Activated T-helper 2 cell treated with anti-CD3 and anti-CD28 coated beads, Interferon-gamma antibody, Interleukin-2, Interleukin-4, amounts not matched to agents 10 μg/mL and 5 μg/mL and 100 μg/mL, durations not matched to agents 14 hours and 24 hours and 36 hours (primary cell): ENCODE data around the gene THEMIS2. TPM values are rescaled to one million over a fixed set of nuclear protein-coding genes. Genes with fewer than 3 reads are reported as not detected.
"Not testable (repeated sequence)": the region's sequence is repeated elsewhere in the genome, so short reads cannot be mapped to it uniquely, and the experiment has no call there.

Experiments
- DNase-seq: peaks from one replicate; pipeline ENCODE4 v3.0.0; 2021; ENCODE audit warnings: low spot score
- H3K27ac Mint-ChIP-seq: one replicate; pipeline ENCODE4 v1.8.0; 2021; ENCODE audit warnings: mixed read lengths
- H3K27me3 Mint-ChIP-seq: one replicate; pipeline ENCODE4 v1.8.0; 2021; ENCODE audit warnings: low read depth, mixed read lengths
- H3K36me3 Mint-ChIP-seq: one replicate; pipeline ENCODE4 v1.8.0; 2021; ENCODE audit warnings: low read depth, mixed read lengths
- H3K4me1 Mint-ChIP-seq: one replicate; pipeline ENCODE4 v1.8.0; 2021; ENCODE audit warnings: low read depth, mixed read lengths
- H3K4me3 Mint-ChIP-seq: one replicate; pipeline ENCODE4 v1.8.0; 2021; ENCODE audit warnings: low read depth, mild to moderate bottlenecking, moderate library complexity, mixed read lengths
- H3K9me3 Mint-ChIP-seq: one replicate; pipeline ENCODE4 v1.8.0; 2021; ENCODE audit warnings: mixed read lengths
- intact Hi-C: fragments of 100-400 bp; cut with micrococcal nuclease; formaldehyde crosslinking; loops from one replicate; pipeline ENCODE4 v1.15.1; 2023
- total RNA-seq: library from RNA; stranded (reverse); gene quantifications from 2 replicates; pipeline ENCODE4 v1.2.3, GENCODE V29; 2022

The THEMIS2 gene
- total RNA-seq, 1 donor from 2014 or later, result 29.1 TPM

DNA sequence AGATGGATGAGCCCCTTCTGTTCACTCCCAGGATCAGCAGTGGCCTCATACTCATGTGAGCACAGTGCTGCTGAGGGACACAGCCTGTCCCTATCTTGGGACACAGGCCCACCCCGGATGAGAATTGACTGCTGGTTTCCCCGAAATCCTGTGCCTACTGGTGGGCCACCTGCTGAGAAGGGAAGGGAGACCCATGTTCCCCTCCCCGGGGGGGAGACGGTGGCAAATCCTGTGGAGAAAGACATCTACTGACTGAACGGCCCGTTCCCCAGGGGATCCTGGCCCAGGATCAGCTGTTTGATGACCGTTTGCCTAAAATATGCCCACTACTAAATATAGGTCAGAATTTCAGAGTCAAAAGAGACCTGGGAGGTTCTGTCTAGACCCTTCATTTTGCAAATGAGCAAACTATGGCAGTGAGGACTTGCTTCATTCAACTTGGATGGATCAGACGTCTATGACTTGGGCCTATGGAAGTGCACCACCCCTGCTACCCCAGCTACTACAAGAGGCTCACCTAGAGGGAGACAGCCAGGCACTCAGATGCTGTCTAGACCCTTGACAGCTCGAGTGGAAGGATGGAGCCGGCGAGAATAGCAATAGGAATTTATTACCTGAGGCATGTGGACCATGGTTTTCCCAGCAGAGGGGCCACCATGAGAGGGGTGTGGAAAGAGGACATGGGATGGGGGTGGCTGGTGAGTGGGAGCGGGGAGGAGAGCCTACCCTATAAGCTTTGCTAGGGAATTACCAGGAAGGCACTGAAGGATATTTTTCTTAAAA lies 15.6 kb upstream of the THEMIS2 start:
- Mint-ChIP-seq H3K4me3 (no peak overlapping the region), H3K9me3 (no peaks in the 10 kb centered on the region), H3K4me1 (peaks cover 3% of the 10 kb centered on the region), H3K36me3 (no peaks in the 10 kb centered on the region), H3K27me3 (no peaks in the 10 kb centered on the region), H3K27ac (no peak overlapping the region)
- no peak for DNase-seq
- intact Hi-C loops, result loop anchor here (10.0 kb wide), 1 partner anchor 348 kb away; no protein-coding TSS in a partner anchor

DNA sequence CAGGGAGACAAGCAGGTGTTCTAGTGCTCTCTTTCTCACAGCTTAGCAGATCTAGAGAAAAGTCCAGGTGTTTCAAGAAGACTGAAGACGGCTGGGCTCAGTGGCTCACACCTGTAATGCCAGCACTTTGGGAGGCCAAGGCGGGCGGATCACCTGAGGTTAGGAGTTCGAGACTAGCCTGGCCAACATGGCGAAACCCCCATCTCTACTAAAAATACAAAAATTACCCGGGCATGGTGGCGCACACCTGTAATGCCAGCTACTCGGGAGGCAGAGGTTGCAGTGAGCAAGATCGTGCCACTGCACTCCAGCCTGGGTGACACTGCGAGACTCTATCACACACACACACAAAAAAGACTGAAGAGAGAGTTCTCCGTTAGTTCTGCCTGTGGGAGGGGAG lies 14.8 kb upstream of the THEMIS2 start:
- not testable (repeated sequence) for H3K9me3 Mint-ChIP-seq, DNase-seq
- intact Hi-C loops, result loop anchor here (10.0 kb wide), 1 partner anchor 347 kb away; no protein-coding TSS in a partner anchor

DNA sequence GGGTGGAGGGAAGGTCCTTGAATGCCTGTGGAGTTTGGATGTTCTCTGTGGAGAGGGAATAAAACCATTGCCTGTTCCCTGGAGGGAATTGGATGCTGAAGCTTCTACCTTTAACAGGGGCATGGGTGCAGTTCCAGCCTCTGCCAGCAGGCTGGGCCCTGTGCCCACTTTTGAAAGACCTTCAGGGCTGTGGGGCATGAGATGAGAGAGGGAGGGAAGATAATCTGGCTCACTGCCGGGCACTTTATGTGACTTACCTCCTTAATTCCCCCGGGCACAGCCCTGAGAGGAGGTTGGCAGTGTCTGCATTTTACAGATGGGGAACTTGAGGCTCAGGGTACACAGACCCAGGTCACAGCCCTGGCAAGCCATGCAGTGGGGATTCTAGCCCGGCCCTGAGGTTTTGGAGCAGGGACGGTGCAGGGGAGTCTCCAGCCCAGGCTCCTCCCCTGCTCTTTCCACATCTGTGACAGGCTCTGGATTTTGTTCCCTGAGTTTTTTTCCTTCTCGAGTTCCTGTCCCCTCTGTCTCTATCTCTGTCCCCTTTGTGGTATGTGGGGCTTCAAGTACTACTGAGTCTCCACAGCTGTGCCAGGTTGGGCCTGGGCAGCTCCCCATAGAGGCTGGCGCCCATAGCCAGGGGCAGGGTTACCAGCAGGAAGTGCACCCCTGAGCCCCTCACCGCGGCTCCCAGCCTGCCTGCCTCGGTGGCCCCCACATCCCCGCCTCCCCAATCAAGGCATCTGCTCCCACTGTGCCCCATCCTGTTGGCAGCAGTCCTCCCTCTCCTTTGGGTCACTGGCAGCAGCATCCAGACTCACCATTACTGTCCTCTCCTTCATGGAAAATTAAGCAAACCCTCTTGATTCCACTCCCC lies 14.0 kb upstream of the THEMIS2 start:
- no peaks in the 10 kb centered on the region for H3K9me3 Mint-ChIP-seq
- no peak overlapping the region for H3K4me3 Mint-ChIP-seq
- intact Hi-C loops, result loop anchor here (1.0 to 10.0 kb wide), 3 partner anchors 54 to 346 kb away; no protein-coding TSS in a partner anchor
- DNase-seq, result peak; percentile 73
- no peak overlapping the region for H3K27ac Mint-ChIP-seq
- no peaks in the 10 kb centered on the region for H3K27me3 Mint-ChIP-seq
- no peaks in the 10 kb centered on the region for H3K36me3 Mint-ChIP-seq
- H3K4me1 Mint-ChIP-seq, result peaks cover 9% of the 10 kb centered on the region

More for the DNA sequence above, 14.8 kb upstream of the THEMIS2 start:
- not testable (repeated sequence) for H3K27ac Mint-ChIP-seq, H3K36me3 Mint-ChIP-seq, H3K4me1 Mint-ChIP-seq, H3K27me3 Mint-ChIP-seq, H3K4me3 Mint-ChIP-seq

DNA sequence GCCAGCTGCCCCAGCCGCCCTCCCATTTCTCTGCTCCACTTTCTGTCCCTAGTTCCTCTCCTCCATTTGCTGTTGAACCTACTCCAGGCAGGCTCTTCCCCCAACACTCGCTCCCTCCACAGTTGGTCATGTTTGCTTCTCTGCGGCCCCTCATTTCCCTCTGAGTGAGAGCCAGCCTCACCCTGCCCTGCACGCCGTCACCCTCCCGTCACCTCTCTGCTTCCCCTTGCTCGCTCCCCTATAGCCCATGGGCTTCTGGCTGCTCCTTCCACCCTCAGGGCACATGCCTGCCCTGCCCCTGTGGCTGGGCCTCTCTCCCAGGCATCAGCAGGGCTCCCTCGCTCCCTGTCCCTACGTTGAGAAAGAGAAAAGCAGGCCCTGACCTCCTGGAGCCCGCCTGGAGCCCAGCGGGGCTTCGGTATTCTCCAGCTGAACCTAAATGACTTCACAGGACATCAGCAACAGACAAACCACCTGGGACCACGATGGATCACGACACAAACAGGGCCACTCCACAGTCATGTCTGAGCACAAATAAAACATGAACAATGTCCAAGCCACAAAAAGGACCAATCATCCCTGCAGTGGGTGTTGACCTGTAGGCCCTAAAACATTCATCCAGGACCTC lies 13.3 kb upstream of the THEMIS2 start:
- H3K27ac Mint-ChIP-seq, result no peak overlapping the region
- intact Hi-C loops, result loop anchor here (1.0 to 10.0 kb wide), 3 partner anchors 53 to 346 kb away; no protein-coding TSS in a partner anchor
- no peaks in the 10 kb centered on the region for H3K36me3 Mint-ChIP-seq
- H3K4me1 Mint-ChIP-seq, result peaks cover 15% of the 10 kb centered on the region
- DNase-seq, result no peak
- H3K4me3 Mint-ChIP-seq, result no peak overlapping the region
- no peaks in the 10 kb centered on the region for H3K9me3 Mint-ChIP-seq
- no peaks in the 10 kb centered on the region for H3K27me3 Mint-ChIP-seq

DNA sequence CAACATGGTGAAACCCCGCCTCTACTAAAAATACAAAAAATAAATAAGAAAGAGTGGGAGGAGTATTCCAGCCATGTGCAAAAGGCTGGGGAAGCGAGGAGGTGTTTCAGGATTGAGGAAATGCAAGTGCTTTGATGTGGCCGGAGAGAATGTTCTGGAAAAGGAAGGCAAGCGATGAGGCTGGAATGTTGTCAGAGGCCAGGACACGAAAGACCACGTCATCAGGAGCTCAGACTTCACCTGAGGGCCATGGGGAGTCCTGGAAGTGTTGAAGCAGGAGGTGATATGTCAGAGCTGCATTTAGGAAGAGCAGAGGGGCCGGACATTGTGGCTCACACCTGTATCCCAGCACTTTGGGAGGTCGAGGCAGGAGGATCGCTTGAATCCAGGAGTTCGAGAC lies 10.9 kb upstream of the THEMIS2 start:
- no peak for DNase-seq
- Mint-ChIP-seq H3K4me1 (peaks cover 23% of the 10 kb centered on the region), H3K9me3 (no peaks in the 10 kb centered on the region), H3K4me3 (no peak overlapping the region), H3K27ac (no peak overlapping the region), H3K36me3 (no peaks in the 10 kb centered on the region), H3K27me3 (no peaks in the 10 kb centered on the region)
- intact Hi-C loops, result loop anchor here (10.0 kb wide), 1 partner anchor 223 kb away; the partner anchor contains the start of gene EYA3

DNA sequence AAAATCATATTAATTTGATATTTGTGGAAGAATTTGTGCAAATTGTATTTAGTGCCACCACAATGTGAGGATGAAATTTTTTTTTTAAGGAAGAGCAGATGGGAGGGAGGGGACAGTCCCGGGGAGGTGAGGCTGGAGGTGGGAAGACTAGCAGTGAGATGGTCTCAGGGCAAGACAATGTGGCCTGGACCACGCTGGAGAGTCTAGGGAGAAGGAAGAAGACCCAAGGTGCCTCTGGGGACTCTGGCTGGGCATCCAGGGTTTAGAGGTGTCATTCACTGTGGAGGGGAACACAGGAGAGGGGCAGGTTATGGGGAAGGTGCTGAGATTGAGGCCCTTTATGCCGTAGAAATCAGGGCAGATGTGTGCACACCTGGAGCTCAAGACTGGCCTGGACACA lies 10.3 kb upstream of the THEMIS2 start:
- no peak overlapping the region for H3K27ac Mint-ChIP-seq
- intact Hi-C loops, result loop anchor here (10.0 kb wide), 1 partner anchor 223 kb away; the partner anchor contains the start of gene EYA3
- H3K27me3 Mint-ChIP-seq, result no peaks in the 10 kb centered on the region
- no peaks in the 10 kb centered on the region for H3K9me3 Mint-ChIP-seq
- peaks cover 23% of the 10 kb centered on the region for H3K4me1 Mint-ChIP-seq
- H3K4me3 Mint-ChIP-seq, result no peak overlapping the region
- DNase-seq, result no peak
- no peaks in the 10 kb centered on the region for H3K36me3 Mint-ChIP-seq

DNA sequence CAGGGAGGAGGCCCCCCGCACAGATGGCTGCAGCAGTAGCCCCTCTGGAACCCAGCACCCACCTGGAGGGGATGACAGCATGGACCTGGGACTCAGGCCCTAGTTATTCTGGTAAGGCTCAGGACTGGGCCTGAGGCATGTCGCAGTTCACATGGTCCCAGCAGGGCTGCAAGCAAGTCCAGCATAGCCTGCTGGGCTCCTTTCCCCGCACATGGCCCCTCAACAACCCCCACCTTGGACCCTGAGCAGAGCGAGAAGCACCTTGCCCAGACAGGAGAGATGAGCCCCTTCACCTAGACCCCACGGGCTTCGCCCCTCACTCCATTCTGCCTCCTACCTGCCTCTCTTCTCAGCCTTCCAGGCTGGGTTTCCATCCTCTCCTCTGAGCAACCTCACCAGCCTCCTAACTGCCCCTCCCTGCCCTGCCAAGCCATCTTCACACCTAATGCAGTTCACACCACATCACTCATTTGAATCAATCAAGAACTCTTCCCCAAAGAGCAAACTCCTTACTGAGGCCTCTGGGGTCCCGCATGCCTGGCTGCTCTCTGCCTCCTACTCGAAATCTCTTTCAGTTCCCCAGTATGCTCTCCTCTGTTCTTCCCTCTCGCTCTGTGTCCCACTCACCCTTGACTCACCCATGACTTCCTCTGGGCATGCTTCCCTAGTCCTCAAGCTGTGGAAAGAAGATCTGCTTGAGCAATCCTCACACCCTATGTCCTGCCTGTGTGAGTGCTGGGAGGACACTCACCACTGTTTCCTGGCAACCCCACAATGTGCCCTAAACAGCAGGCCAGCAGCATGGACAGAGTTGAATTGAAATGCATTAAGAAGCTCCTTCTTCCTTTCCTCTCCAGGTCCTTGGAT lies 9.4 kb upstream of the THEMIS2 start:
- intact Hi-C loops, result loop anchor here (10.0 kb wide), 1 partner anchor 222 kb away; the partner anchor contains the start of gene EYA3
- H3K4me3 Mint-ChIP-seq, result no peak overlapping the region
- H3K9me3 Mint-ChIP-seq, result no peaks in the 10 kb centered on the region
- DNase-seq, result no peak
- H3K27ac Mint-ChIP-seq, result no peak overlapping the region
- no peaks in the 10 kb centered on the region for H3K36me3 Mint-ChIP-seq
- no peaks in the 10 kb centered on the region for H3K27me3 Mint-ChIP-seq
- H3K4me1 Mint-ChIP-seq, result peaks cover 26% of the 10 kb centered on the region

DNA sequence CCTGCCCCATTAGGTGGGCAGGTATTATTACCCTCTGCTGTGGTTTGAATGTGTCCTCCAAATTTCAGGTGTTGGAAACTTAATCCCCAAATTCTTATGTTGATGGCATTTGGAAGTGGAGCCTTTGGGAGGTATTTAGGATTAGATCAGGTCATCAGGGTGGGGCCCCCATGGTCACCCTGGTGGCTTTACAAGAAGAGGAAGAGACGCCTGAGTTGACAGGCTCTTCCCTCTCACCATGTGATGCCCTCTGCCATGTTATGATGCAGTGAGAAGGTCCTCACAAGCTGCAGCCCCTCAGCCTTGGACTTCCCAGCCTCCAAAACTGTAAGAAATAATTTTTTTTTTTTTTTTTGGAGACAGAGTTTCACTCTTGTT lies 8.8 kb upstream of the THEMIS2 start:
- H3K27me3 Mint-ChIP-seq, result no peaks in the 10 kb centered on the region
- peaks cover 27% of the 10 kb centered on the region for H3K4me1 Mint-ChIP-seq
- DNase-seq, result no peak
- no peak overlapping the region for H3K4me3 Mint-ChIP-seq
- H3K27ac Mint-ChIP-seq, result no peak overlapping the region
- intact Hi-C loops, result loop anchor here (10.0 kb wide), 1 partner anchor 221 kb away; the partner anchor contains the start of gene EYA3
- no peaks in the 10 kb centered on the region for H3K9me3 Mint-ChIP-seq
- no peaks in the 10 kb centered on the region for H3K36me3 Mint-ChIP-seq

DNA sequence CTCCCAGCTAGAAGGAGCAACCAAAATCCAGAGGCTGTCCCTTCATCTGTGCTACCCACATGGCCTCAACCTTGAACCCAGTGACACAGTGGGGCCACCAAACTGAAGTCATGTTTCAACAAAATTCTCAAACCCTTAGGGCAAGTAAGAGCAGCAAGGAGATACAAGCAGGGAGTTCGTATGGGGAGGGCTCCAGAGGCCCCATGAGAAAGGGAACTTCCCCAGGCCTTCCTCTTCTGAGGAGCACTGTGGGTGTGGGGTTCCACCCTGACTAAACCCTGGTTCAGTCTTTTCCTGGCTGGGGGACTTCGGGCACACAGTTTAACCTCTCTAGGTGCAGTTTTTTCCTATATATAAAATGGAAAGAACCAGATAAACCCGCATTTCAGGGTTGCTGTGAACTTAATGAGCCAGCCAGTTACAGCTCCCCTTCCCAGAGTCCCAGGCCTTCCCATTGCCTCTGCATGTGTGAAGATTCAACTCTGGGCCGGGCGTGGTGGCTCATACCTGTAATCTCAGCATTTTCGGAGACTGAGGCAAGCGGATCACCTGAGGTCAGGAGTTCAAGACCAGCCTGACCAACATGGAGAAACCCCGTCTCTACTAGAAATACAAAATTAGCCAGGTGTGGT lies 8.0 kb upstream of the THEMIS2 start:
- Mint-ChIP-seq H3K27ac (peak overlapping the region; percentile 93), H3K4me1 (peaks cover 34% of the 10 kb centered on the region), H3K9me3 (no peaks in the 10 kb centered on the region), H3K36me3 (no peaks in the 10 kb centered on the region), H3K27me3 (no peaks in the 10 kb centered on the region), H3K4me3 (peak overlapping the region; percentile 26)
- DNase-seq, result no peak
- intact Hi-C loops, result loop anchor here (10.0 kb wide), 1 partner anchor 220 kb away; the partner anchor contains the start of gene EYA3

DNA sequence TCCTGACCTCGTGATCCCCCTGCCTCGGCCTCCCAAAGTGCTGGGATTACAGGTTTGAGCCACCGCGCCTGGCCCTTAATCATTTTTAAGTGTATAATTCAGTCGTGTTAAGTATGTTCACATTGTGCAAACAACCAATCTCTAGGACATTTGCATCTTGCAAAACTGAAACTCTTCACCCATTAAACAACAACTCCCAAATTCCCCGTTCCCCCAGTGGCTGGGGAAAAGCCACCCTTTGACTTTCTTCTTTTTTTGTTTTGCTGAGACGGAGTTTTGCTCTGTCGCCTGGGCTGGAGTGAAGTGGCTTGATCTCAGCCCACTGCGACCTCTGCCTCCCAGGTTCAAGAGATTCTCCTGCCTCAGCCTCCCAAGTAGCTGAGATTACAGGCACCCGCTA lies 6.5 kb upstream of the THEMIS2 start:
- H3K36me3 Mint-ChIP-seq, result no peaks in the 10 kb centered on the region
- peaks cover 39% of the 10 kb centered on the region for H3K4me1 Mint-ChIP-seq
- H3K27ac Mint-ChIP-seq, result no peak overlapping the region

DNA sequence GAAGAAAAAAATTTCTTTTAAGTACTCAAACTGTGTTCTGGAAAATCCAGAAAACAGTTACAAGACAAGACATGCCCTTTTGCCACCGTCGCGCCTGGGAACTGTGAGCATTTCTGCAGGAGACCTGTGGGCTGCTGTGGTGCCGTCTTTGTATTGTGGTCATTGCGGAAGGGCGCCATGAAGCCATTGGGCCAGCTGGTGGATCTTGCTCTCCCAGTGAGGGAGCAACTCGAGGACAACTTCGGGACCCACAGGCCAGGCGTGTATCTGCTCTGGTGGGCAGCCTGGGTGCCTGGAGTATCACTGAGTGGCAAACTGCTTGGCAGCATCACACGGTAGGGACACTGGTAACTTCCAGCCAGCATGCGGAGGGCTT lies 3.8 kb upstream of the THEMIS2 start:
- Mint-ChIP-seq H3K27me3 (no peaks in the 10 kb centered on the region), H3K9me3 (no peaks in the 10 kb centered on the region), H3K27ac (peak overlapping the region; percentile 84), H3K36me3 (no peaks in the 10 kb centered on the region), H3K4me1 (peaks cover 34% of the 10 kb centered on the region), H3K4me3 (peak overlapping the region; percentile 47)
- no peak for DNase-seq
- intact Hi-C loops, result loop anchor here (10.0 kb wide), 1 partner anchor 216 kb away; the partner anchor contains the start of gene EYA3

More for the DNA sequence above, 6.5 kb upstream of the THEMIS2 start:
- H3K27me3 Mint-ChIP-seq, result no peaks in the 10 kb centered on the region
- no peak overlapping the region for H3K4me3 Mint-ChIP-seq
- H3K9me3 Mint-ChIP-seq, result no peaks in the 10 kb centered on the region
- DNase-seq, result no peak
- intact Hi-C loops, result loop anchor here (10.0 kb wide), 1 partner anchor 219 kb away; the partner anchor contains the start of gene EYA3
